HL-60/S4 treated with phorbol 12-myristate 13-acetate at 8.2 ng/mL for 4 days and 3 days (cell line): ENCODE measurements around the gene ARGFX.
"Not testable (repeated sequence)": the region's sequence is repeated elsewhere in the genome, so short reads cannot be mapped to it uniquely, and the experiment has no call there.

Experiments
- in situ Hi-C: fragments of 300-500 bp; cut with MboI; formaldehyde crosslinking; loops from 2 replicates; pipeline ENCODE4 v1.15.0; 2022; ENCODE audit warnings: low sequenced_read_pairs

ARGFX gene

GRCh38 chr3:121567649-121568048 is at the start of gene ARGFX:
Gene ARGFX (plus strand): TSS chr3:121567949. CDS start chr3:121570714, 2,765 bp downstream.
- in situ Hi-C loops, result no loop called here

DNA sequence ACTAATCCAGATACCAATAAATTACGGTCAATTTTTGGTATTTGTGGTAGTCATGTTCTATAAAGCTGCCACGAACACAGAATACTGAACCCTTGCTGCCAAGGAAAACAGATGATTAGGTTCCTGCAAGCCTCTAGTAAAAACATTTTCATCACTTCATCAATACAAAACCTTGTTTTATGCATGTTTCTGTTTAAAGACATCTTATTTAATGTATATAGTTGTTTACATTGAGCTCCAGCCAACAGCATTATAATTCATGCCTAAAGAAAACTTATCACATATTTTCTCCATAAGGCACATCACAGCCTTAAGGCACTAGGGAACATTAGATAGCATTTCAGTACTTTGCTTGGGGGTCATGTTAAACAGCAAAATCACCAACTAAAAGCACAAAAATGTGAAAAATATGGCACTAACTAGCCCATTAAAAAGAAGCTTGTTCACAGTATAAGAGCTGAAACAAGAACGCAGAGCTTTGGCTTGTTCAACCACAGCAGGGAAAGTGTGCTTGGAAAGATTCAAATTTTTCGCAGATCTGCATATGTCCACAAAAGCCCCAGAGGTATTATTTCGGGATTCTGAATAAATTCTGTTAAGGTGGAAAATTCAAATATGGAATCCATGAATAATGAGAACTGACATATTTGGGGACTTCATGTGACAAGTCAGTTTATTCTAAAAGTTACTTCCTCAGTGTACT is 49.6 kb upstream of the ARGFX start:
- in situ Hi-C loops, result no loop called here

DNA sequence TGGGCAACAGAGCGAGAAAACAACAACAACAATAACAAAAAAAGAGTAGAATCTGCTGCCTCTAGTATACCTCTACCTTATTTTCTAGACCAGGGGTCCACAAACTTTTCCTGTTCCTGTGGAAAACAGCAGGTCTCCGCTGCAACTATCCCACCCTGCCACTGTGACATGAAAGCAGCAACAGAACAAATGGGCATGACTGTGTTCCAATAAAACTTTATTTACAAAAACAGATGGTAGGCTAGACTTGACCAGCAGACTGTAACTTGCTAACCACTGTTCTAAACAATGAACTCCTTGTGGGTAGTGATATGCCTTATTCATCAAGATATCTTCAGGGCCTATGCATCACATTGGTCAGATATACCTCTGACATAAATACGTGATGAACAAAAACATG is 47.2 kb upstream of the ARGFX start:
- in situ Hi-C loops, result no loop called here

- in situ Hi-C loops, result no loop called here
Measured at GRCh38 chr3:121529308-121529707, 38.4 kb upstream of the ARGFX start.

DNA sequence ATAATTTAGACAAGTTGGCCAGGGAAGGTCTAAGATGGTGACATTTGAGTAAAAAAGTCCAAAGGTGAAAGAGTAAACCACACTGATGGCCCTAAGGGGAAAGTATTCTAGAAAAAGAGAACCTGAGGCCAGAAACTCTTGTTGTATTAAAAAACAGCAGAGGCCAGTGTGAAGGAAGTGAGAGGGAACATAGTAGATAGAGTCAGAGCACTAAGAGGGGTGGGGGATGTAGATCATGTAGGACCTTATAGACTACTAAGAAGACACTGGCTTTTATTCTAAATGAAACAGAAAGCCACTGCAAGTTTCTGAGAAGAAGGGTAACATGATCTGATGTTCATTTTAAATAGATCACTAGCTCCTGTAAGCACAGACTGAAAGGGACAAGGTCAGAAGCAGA is 36.5 kb upstream of the ARGFX start:
- in situ Hi-C loops, result no loop called here

- in situ Hi-C loops, result no loop called here
Measured at GRCh38 chr3:121542924-121543323, 24.8 kb upstream of the ARGFX start.

- in situ Hi-C loops, result no loop called here
Measured at GRCh38 chr3:121545049-121545573, 22.6 kb upstream of the ARGFX start.

- in situ Hi-C loops, result no loop called here
Measured at GRCh38 chr3:121545574-121546455, 21.9 kb upstream of the ARGFX start, which contains the start of gene POLQ. Gene POLQ (minus strand): TSS chr3:121545988. CDS start chr3:121545877, 111 bp downstream.

DNA sequence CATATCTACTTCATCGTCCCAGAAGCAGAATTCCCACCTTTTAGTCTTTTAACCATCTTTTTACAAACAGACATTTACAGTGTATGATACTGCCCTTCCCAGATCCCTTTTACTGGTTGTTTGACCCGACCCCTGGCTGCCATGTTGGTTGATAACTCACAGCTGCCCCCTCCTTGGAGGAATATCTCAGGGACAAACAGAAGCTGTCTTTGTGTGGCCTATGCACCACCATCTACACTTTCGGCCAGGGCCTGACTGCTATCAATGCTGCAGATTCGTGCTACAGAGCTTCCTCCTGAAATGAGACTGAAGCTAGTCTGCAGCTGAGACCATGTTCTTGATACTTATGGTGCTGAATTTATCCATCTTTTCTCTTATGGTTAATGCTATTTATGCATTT is 15.4 kb upstream of the ARGFX start:
- in situ Hi-C loops, result no loop called here

DNA sequence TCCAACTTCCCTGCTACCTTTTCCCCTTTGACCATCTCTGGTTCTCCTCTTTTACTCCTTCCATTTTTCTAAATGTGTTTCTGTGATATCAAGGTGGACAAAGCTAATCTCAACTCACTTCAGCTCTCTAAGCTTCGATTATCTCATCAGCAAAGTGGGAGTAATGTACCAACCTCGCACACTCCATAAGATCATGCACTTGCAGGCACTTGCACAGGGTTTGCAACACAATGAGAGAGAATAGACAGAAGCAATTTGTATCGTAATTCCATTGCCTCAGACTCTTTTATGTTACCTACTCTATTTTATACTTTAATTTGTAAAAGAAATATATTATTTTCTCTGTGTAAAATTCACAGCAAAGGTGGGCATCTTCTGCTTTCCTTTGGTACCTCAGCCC is 15.0 kb upstream of the ARGFX start:
- in situ Hi-C loops, result no loop called here

GRCh38 chr3:121557426-121557934 is 10.3 kb upstream of the ARGFX start:
- in situ Hi-C loops, result no loop called here

- in situ Hi-C loops, result no loop called here
Measured at GRCh38 chr3:121562148-121562547, 5.6 kb upstream of the ARGFX start.

GRCh38 chr3:121566773-121567172 is 976 bp upstream of the ARGFX start:
- in situ Hi-C loops, result no loop called here

DNA sequence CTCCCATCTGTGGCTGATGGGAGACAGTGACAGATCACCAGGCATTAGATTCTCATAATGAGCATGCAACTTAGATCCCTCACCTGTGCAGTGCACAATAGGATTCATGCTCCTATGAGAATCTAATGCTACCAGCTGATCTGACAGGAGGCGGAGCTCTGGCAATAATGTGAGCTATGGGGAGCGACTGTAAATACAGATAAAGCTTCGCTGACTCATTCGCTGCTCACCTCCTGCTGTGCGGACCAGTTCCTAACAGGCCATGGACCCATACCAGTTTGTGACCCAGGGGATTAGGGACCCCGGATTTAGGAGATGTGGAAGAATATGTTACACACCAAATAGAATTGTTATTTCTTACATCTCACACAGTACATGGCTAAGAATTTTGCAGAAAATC is 6.7 kb downstream of the ARGFX start:
- in situ Hi-C loops, result no loop called here

GRCh38 chr3:121581691-121582090 is 13.9 kb downstream of the ARGFX start:
- in situ Hi-C loops, result no loop called here

- in situ Hi-C loops, result no loop called here
Measured at GRCh38 chr3:121584418-121584817, 16.7 kb downstream of the ARGFX start.

DNA sequence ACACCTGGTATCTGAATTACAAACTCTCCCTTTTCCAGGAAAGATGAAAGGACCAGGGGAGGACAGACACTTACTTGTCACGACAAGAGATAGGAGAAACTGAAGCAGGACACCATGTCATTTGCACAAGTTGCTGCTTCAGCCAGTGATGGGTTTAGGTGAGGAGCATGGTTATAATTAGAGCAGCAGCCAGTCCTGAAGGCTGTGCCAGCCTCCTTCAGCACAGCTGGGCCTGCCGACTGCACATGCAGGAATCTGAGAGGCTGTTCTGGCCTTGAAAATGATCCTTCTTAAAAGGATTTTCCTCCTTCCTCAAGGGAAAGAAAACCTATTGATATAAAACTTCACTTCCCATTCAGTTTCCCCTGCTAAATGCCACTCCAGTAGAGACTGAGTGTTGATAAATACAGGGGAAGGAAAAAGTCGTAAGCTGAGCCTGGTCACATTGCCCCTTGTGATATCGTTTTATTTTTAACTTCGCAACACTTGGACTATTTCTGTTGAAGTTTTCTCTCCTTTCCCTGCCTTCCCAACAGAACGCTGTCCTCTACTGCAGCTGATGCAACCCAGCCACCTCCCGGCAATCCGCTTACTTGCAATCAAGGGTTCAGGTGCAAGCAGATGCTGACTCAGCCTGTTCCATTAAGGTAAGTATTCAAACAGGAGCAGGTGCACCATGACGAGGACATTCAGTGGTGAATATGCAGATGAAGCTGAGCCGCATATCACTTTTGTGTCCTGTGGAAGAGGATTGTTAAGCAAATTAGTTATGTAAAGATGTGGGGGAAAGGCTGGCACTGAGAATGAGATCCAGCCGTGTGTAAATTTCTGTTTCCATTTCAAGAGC is 25.3 kb downstream of the ARGFX start, which contains the start of gene FBXO40:
TSS of gene FBXO40 (plus strand) at position 524 of the 847 bp plus-strand sequence. CDS start 27,197 bp downstream, outside the sequence.
- in situ Hi-C loops, result no loop called here

GRCh38 chr3:121593806-121594205 is 26.1 kb downstream of the ARGFX start:
- in situ Hi-C loops, result not testable (repeated sequence)

DNA sequence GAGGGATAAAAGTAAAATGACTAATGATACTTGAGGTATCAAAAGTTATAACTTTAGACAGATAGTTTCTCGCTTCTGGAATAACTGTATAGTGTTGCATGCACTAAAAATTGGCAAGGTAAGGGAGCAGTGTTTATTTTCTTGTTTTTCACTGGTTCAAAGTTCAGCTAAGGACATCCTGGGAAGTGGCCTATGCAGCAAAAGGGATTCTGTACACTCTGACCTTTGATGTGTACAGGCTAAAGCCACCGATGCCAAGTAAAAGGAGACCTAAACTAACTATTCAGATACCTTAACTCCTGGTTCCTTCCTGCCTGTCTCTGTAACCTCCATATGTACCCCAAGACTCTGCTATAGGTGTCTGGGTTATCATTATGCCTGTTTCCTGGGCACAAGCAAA is 27.1 kb downstream of the ARGFX start:
- in situ Hi-C loops, result no loop called here

DNA sequence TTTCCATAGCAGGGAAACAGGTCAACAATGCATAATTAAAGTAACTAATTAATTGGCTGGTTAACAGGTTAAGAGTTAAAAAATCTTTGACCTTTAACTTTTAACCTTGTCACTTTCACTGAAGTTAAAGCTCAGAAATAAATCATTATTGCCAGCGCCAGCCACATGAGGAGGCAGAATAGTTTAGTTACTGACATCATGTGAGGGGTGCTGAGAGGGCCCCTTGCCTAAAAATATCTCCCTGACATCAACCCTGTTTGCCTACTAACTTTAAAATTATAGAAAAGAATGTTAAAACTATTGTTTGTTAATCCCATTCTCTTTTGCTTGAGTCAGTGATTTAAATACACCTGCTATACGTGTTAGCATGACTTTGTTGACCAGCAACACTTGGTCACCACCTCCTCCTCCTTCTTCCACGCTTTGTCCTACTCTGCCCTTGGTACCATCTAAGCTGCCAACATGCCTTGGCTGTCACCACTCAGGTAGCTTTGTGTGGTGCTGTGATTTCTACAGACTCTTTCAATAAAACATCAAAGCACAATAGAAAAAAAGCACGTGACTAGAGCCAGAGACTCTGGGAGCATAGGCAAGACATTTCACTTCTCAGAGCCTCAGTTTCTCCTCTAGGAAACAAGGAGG is 28.1 kb downstream of the ARGFX start:
- in situ Hi-C loops, result no loop called here
